HepG2 (cell line): ENCODE data around the gene IL2RG. TPM values are rescaled to one million over a fixed set of nuclear protein-coding genes. Genes with fewer than 3 reads are reported as not detected.

Experiments
- ATAC-seq: fragments of 200-7000 bp; cut with Tn5 transposase; 3 replicates; pipeline ENCODE4 v1.9.1; 2020; ENCODE audit warnings: mild to moderate bottlenecking, moderate library complexity
- BruUV-seq: library from RNA; stranded (reverse); fragments of 400-500 nt; replicated peaks from 2 replicates; lab custom pipeline; 2021; lab: Mats Ljungman, UMichigan
- CTCF ChIA-PET: fragments of 300-600 bp; formaldehyde crosslinking; extraction: SDS; loops from one replicate; lab custom pipeline; 2021; ENCODE audit warnings: low total read pairs, inconsistent platforms, low intra/inter-chr PET ratio; lab: Yijun Ruan, JAX
- POLR2A ChIA-PET: fragments of 350-600 bp; sonication (Branson Sonifier 250); formaldehyde crosslinking; loops from one replicate; lab custom pipeline; 2020; ENCODE audit warnings: antibody characterized with exemption, inconsistent platforms; lab: Yijun Ruan, JAX
- DNase-seq: peaks from one replicate; pipeline ENCODE4 v3.0.0-alpha.2; 2015; ENCODE audit warnings: low spot score
- FAIRE-seq: peaks from 3 replicates; lab custom pipeline; 2011; peaks lifted over from hg19 to GRCh38; lab: Jason Lieb, UNC
- H2AFZ ChIP-seq: one replicate; pipeline ENCODE4 v1.6.1; 2011; ENCODE audit warnings: low read length, inconsistent platforms
- H3K27ac ChIP-seq: fragments of 300-600 bp; 3 replicates; pipeline ENCODE4 v1.8.0; 2011; ENCODE audit warnings: mixed run types, mild to moderate bottlenecking, mixed read lengths, low read length, inconsistent platforms; ENCODE audit not compliant: insufficient read depth; ENCODE audit errors: extremely low read length
- H3K27me3 ChIP-seq, 2 experiments: fragments of 200-600 bp in 1 of 2; 2 replicates in 1 of 2; 3 replicates in 1 of 2; pipeline versions ENCODE4 v1.6.0 to v1.8.0; 2011; ENCODE audit warnings: low read length in 2 of 2, mild to moderate bottlenecking in 2 of 2, moderate library complexity in 2 of 2, inconsistent platforms in 1 of 2; ENCODE audit not compliant: insufficient read depth in 2 of 2, control insufficient read depth in 1 of 2
- H3K36me3 ChIP-seq, 2 experiments: fragments of 200-600 bp in 1 of 2; replicated peaks in 1 of 2; 2 replicates in 1 of 2; 3 replicates in 1 of 2; pipeline versions ENCODE4 v1.5.1 to v1.8.0; 2011; ENCODE audit warnings: low read length in 2 of 2, inconsistent platforms in 1 of 2; ENCODE audit not compliant: insufficient read depth in 2 of 2, control insufficient read depth in 1 of 2
- H3K4me1 ChIP-seq: 2 replicates; pipeline ENCODE4 v1.5.1; 2012; ENCODE audit warnings: low read length, inconsistent platforms; ENCODE audit not compliant: insufficient read depth
- H3K4me2 ChIP-seq: 2 replicates; pipeline ENCODE4 v1.6.0; 2011; ENCODE audit warnings: low read depth, low read length, inconsistent platforms
- H3K4me3 ChIP-seq, 3 experiments: fragments of 200-600 bp in 1 of 3; sonication (generic), shearing (Covaris generic) in 1 of 3; replicated peaks in 1 of 3; 2 replicates each; pipeline ENCODE4 v1.5.1; 2011 to 2016; ENCODE audit warnings: low read length in 3 of 3, inconsistent platforms in 2 of 3, low read depth in 2 of 3, mild to moderate bottlenecking in 2 of 3, control low read depth in 1 of 3, mixed read lengths in 1 of 3; ENCODE audit not compliant: insufficient read depth in 1 of 3
- H3K79me2 ChIP-seq: one replicate; pipeline ENCODE4 v1.6.1; 2011; ENCODE audit warnings: low read length, inconsistent platforms; ENCODE audit not compliant: insufficient read depth
- H3K9ac ChIP-seq: 2 replicates; pipeline ENCODE4 v1.6.0; 2011; ENCODE audit warnings: mild to moderate bottlenecking, low read depth, low read length, inconsistent platforms; ENCODE audit not compliant: insufficient read depth
- H3K9me3 ChIP-seq: 2 replicates; pipeline ENCODE4 v1.5.1; 2012; ENCODE audit warnings: mild to moderate bottlenecking, low read length
- H4K20me1 ChIP-seq: 2 replicates; pipeline ENCODE4 v1.6.0; 2011; ENCODE audit warnings: inconsistent platforms, mild to moderate bottlenecking, low read length, moderate library complexity; ENCODE audit not compliant: insufficient read depth
- BCL6 ChIP-seq: IDR thresholded peaks from 2 replicates; pipeline ENCODE4 v1.6.1; 2016; ENCODE audit warnings: missing genetic modification reagents, missing compliant biosample characterization
- CTCF ChIP-seq: sonication (generic); formaldehyde crosslinking; IDR thresholded peaks from 2 replicates; pipeline ENCODE4 v1.5.0; 2020; ENCODE audit warnings: mild to moderate bottlenecking, missing genetic modification reagents, moderate library complexity
- ETV6 ChIP-seq: sonication (generic); formaldehyde crosslinking; conservative IDR thresholded peaks from 2 replicates; pipeline ENCODE4 v1.4.0; 2020; ENCODE audit warnings: missing genetic modification reagents
- HES4 ChIP-seq: sonication (generic); formaldehyde crosslinking; IDR thresholded peaks from 2 replicates; pipeline ENCODE4 v1.9.0; 2021; ENCODE audit warnings: mild to moderate bottlenecking, missing genetic modification reagents, borderline replicate concordance
- KDM2A ChIP-seq: sonication (generic); formaldehyde crosslinking; IDR thresholded peaks from 2 replicates; pipeline ENCODE4 v1.4.0; 2020; ENCODE audit warnings: low read depth, missing genetic modification reagents, borderline replicate concordance
- RELA ChIP-seq: sonication (generic); formaldehyde crosslinking; IDR thresholded peaks from 2 replicates; pipeline ENCODE4 v1.4.0; 2020; ENCODE audit warnings: missing genetic modification reagents
- TAF1 ChIP-seq: sonication (generic); formaldehyde crosslinking; IDR thresholded peaks from 2 replicates; pipeline ENCODE4 v1.4.0; 2020; ENCODE audit warnings: missing genetic modification reagents
- ZBTB7A ChIP-seq: sonication (generic); formaldehyde crosslinking; IDR thresholded peaks from 2 replicates; pipeline ENCODE4 v1.8.0; 2022; ENCODE audit warnings: mild to moderate bottlenecking, missing genetic modification reagents
- ZNF121 ChIP-seq: sonication (generic); formaldehyde crosslinking; IDR thresholded peaks from 2 replicates; pipeline ENCODE4 v1.5.0; 2020; ENCODE audit warnings: mild to moderate bottlenecking, missing genetic modification reagents
- ZNF205 ChIP-seq: IDR thresholded peaks from 2 replicates; pipeline ENCODE4 v1.6.1; 2018; ENCODE audit warnings: missing biosample characterization, missing genetic modification reagents
- ZNF777 ChIP-seq: sonication (generic); formaldehyde crosslinking; IDR thresholded peaks from 2 replicates; pipeline ENCODE4 v1.4.0; 2020; ENCODE audit warnings: missing genetic modification reagents
- ZSCAN31 ChIP-seq: sonication (generic); formaldehyde crosslinking; IDR thresholded peaks from 2 replicates; pipeline ENCODE4 v1.5.0; 2020; ENCODE audit warnings: low read depth, mild to moderate bottlenecking, missing genetic modification reagents
- WGBS: methylation state at CpG from one replicate; pipeline ENCODE4 v1.1.6; 2017; ENCODE audit warnings: low lambda C conversion rate; 5-methylcytosine and 5-hydroxymethylcytosine counted together
- in situ Hi-C: cut with HindIII; loops from 2 replicates; pipeline ENCODE4 v1.10.0; 2017; ENCODE audit warnings: low pct_unique_long_range_greater_than_20kb; ENCODE audit not compliant: extremely low pct_ligation_motif_present
- intact Hi-C: fragments of 100-400 bp; cut with micrococcal nuclease; formaldehyde crosslinking; loops from one replicate; pipeline ENCODE4 v1.10.0; 2022; ENCODE audit not compliant: unreplicated experiment
- polyA plus RNA-seq, 8 experiments: library from polyadenylated mRNA; depleted of rRNA in 3 of 8; stranded (reverse) in 7 of 8; unstranded in 1 of 8; fragments of >200 nt; fragmentation: Illumina TruSeq in 4 of 8; extraction: Trizol in 4 of 8; gene quantifications; 2 replicates each; pipeline versions ENCODE4 v1.2.1 to v1.2.3, GENCODE V29; 2011 to 2016; ENCODE audit warnings: low read depth in 4 of 8, missing spikeins in 1 of 8, mixed read lengths in 1 of 8; ENCODE audit not compliant: insufficient read depth in 1 of 8
- total RNA-seq, 5 experiments: library from RNA; depleted of rRNA; stranded (reverse); fragments of >200 nt; fragmentation: Illumina TruSeq; extraction: Trizol; gene quantifications; 2 replicates each; pipeline ENCODE4 v1.2.3, GENCODE V29; 2016; ENCODE audit warnings: low read depth in 1 of 5

The IL2RG gene
- total and polyA plus RNA-seq, 2 of the 13 experiments (the other 11 are each of a cell fraction or from before 2014, with no cell fraction given), result 0.98 TPM; not detected in 1

GRCh38 chrX:71100581-71101505 is 10.5 kb downstream of the IL2RG start:
- no peaks in the 10 kb centered on the region for H3K36me3 ChIP-seq
- no TSS peak for BruUV-seq
- H3K4me1 ChIP-seq, result peaks cover 40% of the 10 kb centered on the region
- no peak overlapping the region for H3K9ac ChIP-seq
- no peaks in the 10 kb centered on the region for H3K9me3 ChIP-seq
- H3K4me2 ChIP-seq, result no peak overlapping the region
- no peaks in the 10 kb centered on the region for H4K20me1 ChIP-seq
- H3K27ac ChIP-seq, result no peak overlapping the region
- H2AFZ ChIP-seq, result no peak overlapping the region
- POLR2A ChIA-PET, result interaction anchor here (2.8 kb wide), 1 partner anchor 17 kb away, joined by 14 read pairs; the partner anchor contains the start of gene MED12
- WGBS, result 84% methylated on average over 8 of the region's 31 CpGs
- no peaks in the 10 kb centered on the region; a peak in 1 of 5 replicates for H3K27me3 ChIP-seq
- in situ Hi-C loops, result no loop called here
- TF ChIP-seq RELA (CRISPR knock-in tag) (no peak), CTCF (CRISPR knock-in tag) (peak; percentile 28)
- TF ChIP-seq, all 625 proteins: peak for 1
- intact Hi-C loops, result no loop called here
- peak; percentile 32 for ATAC-seq
- no peak for FAIRE-seq
- no peak for DNase-seq
- CTCF ChIA-PET, result no interaction called here
- H3K79me2 ChIP-seq, result no peaks in the 10 kb centered on the region
- no peak overlapping the region for H3K4me3 ChIP-seq

GRCh38 chrX:71099736-71100135 is 11.6 kb downstream of the IL2RG start:
- in situ Hi-C loops, result no loop called here
- no TSS peak for BruUV-seq
- Histone ChIP-seq H3K36me3 (no peaks in the 10 kb centered on the region), H3K9me3 (no peaks in the 10 kb centered on the region), H2AFZ (no peak overlapping the region), H3K79me2 (no peaks in the 10 kb centered on the region), H3K4me1 (peaks cover 45% of the 10 kb centered on the region), H3K27me3 (no peaks in the 10 kb centered on the region; a peak in 1 of 5 replicates), H3K4me3 (no peak overlapping the region), H3K9ac (no peak overlapping the region), H4K20me1 (no peaks in the 10 kb centered on the region), H3K27ac (no peak overlapping the region), H3K4me2 (no peak overlapping the region)
- FAIRE-seq (no peak), DNase-seq (no peak), ATAC-seq (no peak)
- CTCF ChIA-PET, result no interaction called here
- intact Hi-C loops, result loop anchor here (5.0 kb wide), 1 partner anchor 83 kb away; no protein-coding TSS in a partner anchor
- 93% methylated on average over 2 of the region's 4 CpGs for WGBS
- POLR2A ChIA-PET, result interaction anchor here (1.2 kb wide), 1 partner anchor 19 kb away, joined by 4 read pairs; the partner anchor contains the start of gene MED12
- TF ChIP-seq KDM2A (CRISPR knock-in tag) (no peak), TAF1 (CRISPR knock-in tag) (no peak), ZNF777 (CRISPR knock-in tag) (no peak), BCL6 (CRISPR knock-in tag) (no peak), ZSCAN31 (CRISPR knock-in tag) (no peak), HES4 (CRISPR knock-in tag) (no peak), ZBTB7A (CRISPR knock-in tag) (no peak), ZNF205 (no peak), ZNF121 (CRISPR knock-in tag) (no peak), ETV6 (no peak)
